Neural cell (in vitro differentiated cells): ENCODE data around the gene ACY1.

Experiments used
- CTCF ChIP-seq: fragments of 450-650 bp; IDR thresholded peaks from 2 replicates; pipeline ENCODE4 v1.5.1; 2014; ENCODE audit warnings: antibody characterized with exemption, mild to moderate bottlenecking, moderate library complexity; ENCODE audit not compliant: poor library complexity, severe bottlenecking
- EP300 ChIP-seq: fragments of 450-650 bp; conservative IDR thresholded peaks from 2 replicates; pipeline ENCODE4 v1.6.1; 2014; ENCODE audit warnings: antibody characterized with exemption, mild to moderate bottlenecking, moderate library complexity; ENCODE audit not compliant: poor library complexity, severe bottlenecking
- EZH2 ChIP-seq: fragments of 200-600, 300-800 bp; shearing (Covaris generic), sonication (generic); IDR thresholded peaks from 2 replicates; pipeline ENCODE4 v1.6.1; 2014; ENCODE audit warnings: antibody characterized with exemption, low read length, borderline replicate concordance, mild to moderate bottlenecking; ENCODE audit not compliant: insufficient read depth, poor library complexity, severe bottlenecking
- MXI1 ChIP-seq: fragments of 450-650 bp; conservative IDR thresholded peaks from 2 replicates; pipeline ENCODE4 v1.6.1; 2014; ENCODE audit warnings: antibody characterized with exemption, mild to moderate bottlenecking; ENCODE audit not compliant: poor library complexity, severe bottlenecking
- POLR2AphosphoS5 ChIP-seq: IDR thresholded peaks from 2 replicates; pipeline ENCODE4 v1.6.1; 2012
- RAD21 ChIP-seq: fragments of 450-650 bp; conservative IDR thresholded peaks from 2 replicates; pipeline ENCODE4 v1.6.1; 2014; ENCODE audit warnings: antibody characterized with exemption, mild to moderate bottlenecking, moderate library complexity
- SMC3 ChIP-seq: fragments of 450-650 bp; conservative IDR thresholded peaks from 2 replicates; pipeline ENCODE4 v1.6.1; 2014; ENCODE audit warnings: antibody characterized with exemption, mild to moderate bottlenecking, moderate library complexity; ENCODE audit not compliant: poor library complexity
- TAF1 ChIP-seq: IDR thresholded peaks from 2 replicates; pipeline ENCODE4 v1.6.1; 2012; ENCODE audit warnings: low read depth
- TF ChIP-seq, protein P1 (sequence below): IDR thresholded peaks from 2 replicates; pipeline ENCODE4 v1.6.1; 2012; ENCODE audit warnings: borderline replicate concordance

DNA sequence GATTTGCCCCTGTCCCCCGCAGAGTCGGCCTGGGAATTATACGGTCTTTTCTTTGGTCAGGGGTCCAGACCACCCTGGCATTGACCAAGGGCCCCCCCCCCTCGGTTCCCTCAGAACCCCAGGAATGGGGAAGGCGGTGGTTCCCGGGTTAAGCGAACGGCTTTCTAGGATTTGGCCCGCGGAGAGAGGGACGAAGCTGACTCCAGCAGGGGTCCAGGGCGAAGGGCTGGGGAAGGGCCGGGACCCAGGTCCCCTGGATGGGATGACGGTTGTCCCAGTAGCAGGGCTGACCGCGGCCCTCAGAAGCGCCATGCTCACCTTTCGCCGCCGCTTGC lies 41.9 kb upstream of the ACY1 start:
- TF ChIP-seq CTCF (no peak), POLR2AphosphoS5 (no peak), EP300 (no peak), TAF1 (no peak), EZH2 (no peak), RAD21 (no peak), MXI1 (no peak), SMC3 (no peak)
- TF ChIP-seq, protein P1, sequence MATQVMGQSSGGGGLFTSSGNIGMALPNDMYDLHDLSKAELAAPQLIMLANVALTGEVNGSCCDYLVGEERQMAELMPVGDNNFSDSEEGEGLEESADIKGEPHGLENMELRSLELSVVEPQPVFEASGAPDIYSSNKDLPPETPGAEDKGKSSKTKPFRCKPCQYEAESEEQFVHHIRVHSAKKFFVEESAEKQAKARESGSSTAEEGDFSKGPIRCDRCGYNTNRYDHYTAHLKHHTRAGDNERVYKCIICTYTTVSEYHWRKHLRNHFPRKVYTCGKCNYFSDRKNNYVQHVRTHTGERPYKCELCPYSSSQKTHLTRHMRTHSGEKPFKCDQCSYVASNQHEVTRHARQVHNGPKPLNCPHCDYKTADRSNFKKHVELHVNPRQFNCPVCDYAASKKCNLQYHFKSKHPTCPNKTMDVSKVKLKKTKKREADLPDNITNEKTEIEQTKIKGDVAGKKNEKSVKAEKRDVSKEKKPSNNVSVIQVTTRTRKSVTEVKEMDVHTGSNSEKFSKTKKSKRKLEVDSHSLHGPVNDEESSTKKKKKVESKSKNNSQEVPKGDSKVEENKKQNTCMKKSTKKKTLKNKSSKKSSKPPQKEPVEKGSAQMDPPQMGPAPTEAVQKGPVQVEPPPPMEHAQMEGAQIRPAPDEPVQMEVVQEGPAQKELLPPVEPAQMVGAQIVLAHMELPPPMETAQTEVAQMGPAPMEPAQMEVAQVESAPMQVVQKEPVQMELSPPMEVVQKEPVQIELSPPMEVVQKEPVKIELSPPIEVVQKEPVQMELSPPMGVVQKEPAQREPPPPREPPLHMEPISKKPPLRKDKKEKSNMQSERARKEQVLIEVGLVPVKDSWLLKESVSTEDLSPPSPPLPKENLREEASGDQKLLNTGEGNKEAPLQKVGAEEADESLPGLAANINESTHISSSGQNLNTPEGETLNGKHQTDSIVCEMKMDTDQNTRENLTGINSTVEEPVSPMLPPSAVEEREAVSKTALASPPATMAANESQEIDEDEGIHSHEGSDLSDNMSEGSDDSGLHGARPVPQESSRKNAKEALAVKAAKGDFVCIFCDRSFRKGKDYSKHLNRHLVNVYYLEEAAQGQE = no peak
